Trophoblast cell (in vitro differentiated cells and primary cell): ENCODE measurements around the gene CTDP1.

Source experiments
- DNase-seq, 2 donors: peaks; one replicate each; pipeline ENCODE4 v3.0.0-alpha.2; 2016
- H2AFZ ChIP-seq: 2 replicates; pipeline ENCODE4 v1.6.1; 2013; ENCODE audit warnings: low read length, moderate library complexity, mild to moderate bottlenecking; ENCODE audit not compliant: insufficient read depth, poor library complexity
- H2AK5ac ChIP-seq: 2 replicates; pipeline ENCODE4 v1.6.1; 2013; ENCODE audit warnings: mild to moderate bottlenecking, low read length
- H2BK120ac ChIP-seq: 2 replicates; pipeline ENCODE4 v1.6.1; 2013; ENCODE audit warnings: low read length, mild to moderate bottlenecking, moderate library complexity; ENCODE audit not compliant: insufficient read depth, poor library complexity
- H2BK12ac ChIP-seq: 2 replicates; pipeline ENCODE4 v1.6.1; 2013; ENCODE audit warnings: mild to moderate bottlenecking, low read length, moderate library complexity
- H2BK5ac ChIP-seq: 2 replicates; pipeline ENCODE4 v1.6.1; 2013; ENCODE audit warnings: low read length, low read depth, moderate library complexity, mild to moderate bottlenecking; ENCODE audit not compliant: poor library complexity
- H3K14ac ChIP-seq: 2 replicates; pipeline ENCODE4 v1.6.1; 2013; ENCODE audit warnings: mild to moderate bottlenecking, low read length
- H3K18ac ChIP-seq: 2 replicates; pipeline ENCODE4 v1.6.1; 2013; ENCODE audit warnings: mild to moderate bottlenecking, low read length
- H3K23ac ChIP-seq: 2 replicates; pipeline ENCODE4 v1.6.1; 2013; ENCODE audit warnings: low read length
- H3K27ac ChIP-seq: 2 replicates; pipeline ENCODE4 v1.5.1; 2013; ENCODE audit warnings: low read depth, mild to moderate bottlenecking, inconsistent platforms, low read length, moderate library complexity
- H3K27me3 ChIP-seq: 2 replicates; pipeline ENCODE4 v1.6.1; 2013; ENCODE audit warnings: inconsistent platforms, mild to moderate bottlenecking, low read length, moderate library complexity; ENCODE audit not compliant: insufficient read depth
- H3K36me3 ChIP-seq, 2 experiments: 1 replicate in 1 of 2; 2 replicates in 1 of 2; pipeline ENCODE4 v1.6.1; 2013; ENCODE audit warnings: low read length in 2 of 2, mild to moderate bottlenecking in 2 of 2, moderate library complexity in 1 of 2; ENCODE audit not compliant: insufficient read depth in 2 of 2, control insufficient read depth in 1 of 2
- H3K4ac ChIP-seq: 2 replicates; pipeline ENCODE4 v1.6.1; 2013; ENCODE audit warnings: low read depth, mild to moderate bottlenecking, low read length, moderate library complexity
- H3K4me1 ChIP-seq, 2 experiments: 1 replicate in 1 of 2; 2 replicates in 1 of 2; pipeline ENCODE4 v1.6.1; 2013; ENCODE audit warnings: low read length in 2 of 2, mild to moderate bottlenecking in 2 of 2, moderate library complexity in 1 of 2; ENCODE audit not compliant: insufficient read depth in 2 of 2, control insufficient read depth in 1 of 2
- H3K4me2 ChIP-seq: 2 replicates; pipeline ENCODE4 v1.6.1; 2013; ENCODE audit warnings: inconsistent platforms, mild to moderate bottlenecking, low read length, moderate library complexity
- H3K4me3 ChIP-seq: 2 replicates; pipeline ENCODE4 v1.5.1; 2013; ENCODE audit warnings: mild to moderate bottlenecking, low read depth, low read length, inconsistent platforms
- H3K79me1 ChIP-seq: one replicate; pipeline ENCODE4 v1.6.1; 2013; ENCODE audit warnings: low read length
- H3K79me2 ChIP-seq: 2 replicates; pipeline ENCODE4 v1.6.1; 2013; ENCODE audit warnings: low read length, mild to moderate bottlenecking; ENCODE audit not compliant: control insufficient read depth, insufficient read depth, poor library complexity
- H3K9ac ChIP-seq: 2 replicates; pipeline ENCODE4 v1.6.1; 2013; ENCODE audit warnings: mild to moderate bottlenecking, low read length
- H3K9me3 ChIP-seq: 2 replicates; pipeline ENCODE4 v1.6.1; 2013; ENCODE audit warnings: low read depth, mild to moderate bottlenecking, control low read depth, inconsistent platforms, low read length; ENCODE audit not compliant: insufficient read depth
- H4K12ac ChIP-seq: 2 replicates; pipeline ENCODE4 v1.6.1; 2013; ENCODE audit warnings: low read depth, mild to moderate bottlenecking, low read length, moderate library complexity
- H4K8ac ChIP-seq: 2 replicates; pipeline ENCODE4 v1.6.1; 2013; ENCODE audit warnings: low read depth, mild to moderate bottlenecking, low read length, moderate library complexity
- H4K91ac ChIP-seq: one replicate; pipeline ENCODE4 v1.6.1; 2013; ENCODE audit warnings: low read depth, mild to moderate bottlenecking, low read length, moderate library complexity
- WGBS: extraction: QIAGEN DNeasy Blood & Tissue Kit; methylation state at CpG from one replicate; pipeline ENCODE4 v1.1.7; 2013; ENCODE audit warnings: missing lambda C conversion rate; ENCODE audit not compliant: insufficient read length, insufficient coverage; ENCODE audit errors: extremely low coverage; 5-methylcytosine and 5-hydroxymethylcytosine counted together

Gene CTDP1

GRCh38 chr18:79732721-79733025, 53.1 kb downstream of the CTDP1 start:
- H3K14ac ChIP-seq = no peak overlapping the region
- H3K18ac ChIP-seq = no peak overlapping the region
- WGBS = no CpG with 5 or more reads among the region's 9 CpGs
- H4K91ac ChIP-seq = no peak overlapping the region
- no peak overlapping the region for H3K4ac ChIP-seq
- H3K4me2 ChIP-seq = no peak overlapping the region
- H3K79me2 ChIP-seq = no peaks in the 10 kb centered on the region
- H2BK120ac ChIP-seq = no peak overlapping the region
- H3K79me1 ChIP-seq = no peaks in the 10 kb centered on the region
- no peak overlapping the region for H2AFZ ChIP-seq
- H4K12ac ChIP-seq = no peak overlapping the region
- no peak overlapping the region for H3K9ac ChIP-seq
- H3K9me3 ChIP-seq = peaks cover 44% of the 10 kb centered on the region
- no peaks in the 10 kb centered on the region for H3K27me3 ChIP-seq
- H3K27ac ChIP-seq = no peak overlapping the region
- no peak overlapping the region for H4K8ac ChIP-seq
- no peak overlapping the region for H2BK12ac ChIP-seq
- peaks cover 65 to 82% of the 10 kb centered on the region in 2 experiments for H3K36me3 ChIP-seq
- no peaks in the 10 kb centered on the region for H3K4me1 ChIP-seq
- no peak overlapping the region for H3K23ac ChIP-seq
- no peak for DNase-seq
- no peak overlapping the region for H2BK5ac ChIP-seq
- no peak overlapping the region for H3K4me3 ChIP-seq
- no peak overlapping the region for H2AK5ac ChIP-seq

- Histone ChIP-seq H2BK5ac (no peak overlapping the region), H3K18ac (no peak overlapping the region), H2BK12ac (no peak overlapping the region), H4K8ac (no peak overlapping the region), H3K79me1 (no peaks in the 10 kb centered on the region), H3K27ac (no peak overlapping the region), H3K27me3 (no peaks in the 10 kb centered on the region), H3K4ac (no peak overlapping the region), H3K9ac (no peak overlapping the region), H3K14ac (no peak overlapping the region), H3K36me3 (peaks cover 68 to 84% of the 10 kb centered on the region in 2 experiments), H2AK5ac (no peak overlapping the region), H3K9me3 (peaks cover 44% of the 10 kb centered on the region), H2AFZ (no peak overlapping the region), H4K91ac (no peak overlapping the region), H3K23ac (no peak overlapping the region), H3K4me1 (no peaks in the 10 kb centered on the region), H3K79me2 (no peaks in the 10 kb centered on the region), H3K4me3 (peak overlapping the region; percentile 6), H3K4me2 (no peak overlapping the region), H4K12ac (no peak overlapping the region), H2BK120ac (no peak overlapping the region)
- no CpG with 5 or more reads among the region's 38 CpGs for WGBS
- no peak for DNase-seq
Measured at GRCh38 chr18:79733135-79733701, 53.6 kb downstream of the CTDP1 start.

GRCh38 chr18:79733986-79734770, 54.6 kb downstream of the CTDP1 start:
- H4K8ac ChIP-seq = no peak overlapping the region
- H3K18ac ChIP-seq = no peak overlapping the region
- no peaks in the 10 kb centered on the region for H3K27me3 ChIP-seq
- H2AK5ac ChIP-seq = no peak overlapping the region
- no peak overlapping the region for H3K4ac ChIP-seq
- no peak overlapping the region for H3K27ac ChIP-seq
- H3K79me1 ChIP-seq = no peaks in the 10 kb centered on the region
- H4K12ac ChIP-seq = no peak overlapping the region
- H2BK5ac ChIP-seq = no peak overlapping the region
- WGBS = no CpG with 5 or more reads among the region's 33 CpGs
- H2BK120ac ChIP-seq = no peak overlapping the region
- no peak overlapping the region for H2AFZ ChIP-seq
- peaks cover 68 to 78% of the 10 kb centered on the region in 2 experiments for H3K36me3 ChIP-seq
- no peak overlapping the region for H3K14ac ChIP-seq
- peaks cover 41% of the 10 kb centered on the region for H3K9me3 ChIP-seq
- no peak overlapping the region for H4K91ac ChIP-seq
- H3K4me1 ChIP-seq = no peaks in the 10 kb centered on the region
- no peak overlapping the region for H3K4me3 ChIP-seq
- no peak overlapping the region for H3K4me2 ChIP-seq
- DNase-seq = no peak
- H3K23ac ChIP-seq = no peak overlapping the region
- no peaks in the 10 kb centered on the region for H3K79me2 ChIP-seq
- H2BK12ac ChIP-seq = no peak overlapping the region
- H3K9ac ChIP-seq = no peak overlapping the region

- no peak overlapping the region for H3K9ac ChIP-seq
- no peak overlapping the region for H2AK5ac ChIP-seq
- H2AFZ ChIP-seq = no peak overlapping the region
- no peak for DNase-seq
- H3K9me3 ChIP-seq = peaks cover 36% of the 10 kb centered on the region
- H3K4ac ChIP-seq = no peak overlapping the region
- H3K36me3 ChIP-seq = peaks cover 68% of the 10 kb centered on the region in 2 experiments
- H2BK5ac ChIP-seq = no peak overlapping the region
- H3K4me3 ChIP-seq = no peak overlapping the region
- no peak overlapping the region for H2BK12ac ChIP-seq
- H4K8ac ChIP-seq = no peak overlapping the region
- no peak overlapping the region for H4K12ac ChIP-seq
- no peak overlapping the region for H4K91ac ChIP-seq
- no peaks in the 10 kb centered on the region for H3K27me3 ChIP-seq
- H3K23ac ChIP-seq = no peak overlapping the region
- no CpG with 5 or more reads among the region's 63 CpGs for WGBS
- no peak overlapping the region for H3K4me2 ChIP-seq
- H3K4me1 ChIP-seq = no peaks in the 10 kb centered on the region
- no peak overlapping the region for H2BK120ac ChIP-seq
- H3K14ac ChIP-seq = no peak overlapping the region
- H3K27ac ChIP-seq = no peak overlapping the region
- no peaks in the 10 kb centered on the region for H3K79me2 ChIP-seq
- H3K18ac ChIP-seq = no peak overlapping the region
- H3K79me1 ChIP-seq = no peaks in the 10 kb centered on the region
Measured at GRCh38 chr18:79735071-79735980, 55.7 kb downstream of the CTDP1 start.
